ENCODE data around the gene GRIK1.

GRIK1 gene

GRCh38 chr21:29939104-29939923, 482 bp downstream of the GRIK1 start:
- TF ChIP-seq, protein P1, sequence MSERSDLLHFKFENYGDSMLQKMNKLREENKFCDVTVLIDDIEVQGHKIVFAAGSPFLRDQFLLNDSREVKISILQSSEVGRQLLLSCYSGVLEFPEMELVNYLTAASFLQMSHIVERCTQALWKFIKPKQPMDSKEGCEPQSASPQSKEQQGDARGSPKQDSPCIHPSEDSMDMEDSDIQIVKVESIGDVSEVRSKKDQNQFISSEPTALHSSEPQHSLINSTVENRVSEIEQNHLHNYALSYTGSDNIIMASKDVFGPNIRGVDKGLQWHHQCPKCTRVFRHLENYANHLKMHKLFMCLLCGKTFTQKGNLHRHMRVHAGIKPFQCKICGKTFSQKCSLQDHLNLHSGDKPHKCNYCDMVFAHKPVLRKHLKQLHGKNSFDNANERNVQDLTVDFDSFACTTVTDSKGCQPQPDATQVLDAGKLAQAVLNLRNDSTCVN (tag by site-specific recombination; optimal IDR thresholded peaks at IDR 0.05), result peak; percentile 16
- no peak for TF ChIP-seq ZNF624 (tag by site-specific recombination; IDR thresholded peaks at IDR 0.05)
- peak; percentile 98 for TF ChIP-seq ZBTB17 (tag by site-specific recombination; IDR thresholded peaks at IDR 0.05)
- POLR2A ChIA-PET, result no interaction called here
- Histone ChIP-seq H3K4me3 (ENCODE audit: low read depth, low read length) (peak overlapping the region; percentile 30), H3K36me3 (ENCODE audit: control insufficient read depth in 2 of 2, insufficient read depth in 1 of 2, low read length in 2 of 2) (no peaks in the 10 kb centered on the region), H3K4me1 (ENCODE audit: control insufficient read depth, insufficient read depth, low read length) (no peaks in the 10 kb centered on the region), H3K27ac (ENCODE audit: extremely low read depth, low read depth, low read length) (no peak overlapping the region), H3K9me3 (ENCODE audit: control insufficient read depth, insufficient read depth, low read depth, low read length) (no peaks in the 10 kb centered on the region)
- CTCF ChIA-PET, result no interaction called here

DNA sequence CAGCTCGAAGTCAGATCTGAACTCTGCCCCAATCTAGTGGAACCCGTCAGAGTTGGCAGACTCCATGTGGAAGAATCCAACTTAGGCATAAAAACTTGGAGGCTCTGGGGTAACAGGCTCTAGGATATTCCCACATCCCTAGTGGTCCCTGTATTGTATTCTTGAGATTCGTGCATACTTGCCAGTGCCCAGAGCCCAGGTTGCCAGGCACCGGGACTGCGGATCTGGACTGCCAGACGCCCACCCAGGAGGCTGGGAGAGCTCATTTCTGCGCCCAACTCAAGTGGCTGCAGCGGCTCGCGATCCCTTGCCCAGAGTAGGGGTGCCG, 1.1 kb downstream of the GRIK1 start:
- H3K36me3 ChIP-seq (ENCODE audit: control insufficient read depth in 2 of 2, insufficient read depth in 1 of 2, low read length in 2 of 2), result no peaks in the 10 kb centered on the region
- H3K9me3 ChIP-seq (ENCODE audit: control insufficient read depth, insufficient read depth, low read depth, low read length), result no peaks in the 10 kb centered on the region
- TF ChIP-seq ZFP69B (tag by site-specific recombination; IDR thresholded peaks at IDR 0.05) (no peak), ZNF488 (tag by site-specific recombination; IDR thresholded peaks at IDR 0.05) (no peak)
- POLR2A ChIA-PET, result no interaction called here
- no peaks in the 10 kb centered on the region for H3K4me1 ChIP-seq (ENCODE audit: control insufficient read depth, insufficient read depth, low read length)
- CTCF ChIA-PET, result interaction anchor here (0.6 kb wide), 1 partner anchor 203 kb away, joined by 5 read pairs; no protein-coding TSS in a partner anchor
- peak overlapping the region; percentile 30 for H3K4me3 ChIP-seq (ENCODE audit: low read depth, low read length)
- H3K27ac ChIP-seq (ENCODE audit: extremely low read depth, low read depth, low read length), result no peak overlapping the region

- no peak overlapping the region for H3K4me3 ChIP-seq (ENCODE audit: low read depth, low read length)
- TF ChIP-seq ZNF112 (tag by site-specific recombination; IDR thresholded peaks at IDR 0.05), result no peak
- TF ChIP-seq, protein P2, sequence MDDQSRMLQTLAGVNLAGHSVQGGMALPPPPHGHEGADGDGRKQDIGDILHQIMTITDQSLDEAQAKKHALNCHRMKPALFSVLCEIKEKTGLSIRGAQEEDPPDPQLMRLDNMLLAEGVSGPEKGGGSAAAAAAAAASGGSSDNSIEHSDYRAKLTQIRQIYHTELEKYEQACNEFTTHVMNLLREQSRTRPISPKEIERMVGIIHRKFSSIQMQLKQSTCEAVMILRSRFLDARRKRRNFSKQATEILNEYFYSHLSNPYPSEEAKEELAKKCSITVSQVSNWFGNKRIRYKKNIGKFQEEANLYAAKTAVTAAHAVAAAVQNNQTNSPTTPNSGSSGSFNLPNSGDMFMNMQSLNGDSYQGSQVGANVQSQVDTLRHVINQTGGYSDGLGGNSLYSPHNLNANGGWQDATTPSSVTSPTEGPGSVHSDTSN (CRISPR knock-in tag; IDR thresholded peaks at IDR 0.05), result no peak
- TF ChIP-seq, protein P3, sequence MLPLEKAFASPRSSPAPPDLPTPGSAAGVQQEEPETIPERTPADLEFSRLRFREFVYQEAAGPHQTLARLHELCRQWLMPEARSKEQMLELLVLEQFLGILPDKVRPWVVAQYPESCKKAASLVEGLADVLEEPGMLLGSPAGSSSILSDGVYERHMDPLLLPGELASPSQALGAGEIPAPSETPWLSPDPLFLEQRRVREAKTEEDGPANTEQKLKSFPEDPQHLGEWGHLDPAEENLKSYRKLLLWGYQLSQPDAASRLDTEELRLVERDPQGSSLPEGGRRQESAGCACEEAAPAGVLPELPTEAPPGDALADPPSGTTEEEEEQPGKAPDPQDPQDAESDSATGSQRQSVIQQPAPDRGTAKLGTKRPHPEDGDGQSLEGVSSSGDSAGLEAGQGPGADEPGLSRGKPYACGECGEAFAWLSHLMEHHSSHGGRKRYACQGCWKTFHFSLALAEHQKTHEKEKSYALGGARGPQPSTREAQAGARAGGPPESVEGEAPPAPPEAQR (tag by site-specific recombination; IDR thresholded peaks at IDR 0.05), result no peak
- no peak for TF ChIP-seq ZNF391 (tag by site-specific recombination; IDR thresholded peaks at IDR 0.05; ENCODE audit: borderline replicate concordance, low read depth)
- no peak for TF ChIP-seq SCRT1 (tag by site-specific recombination; IDR thresholded peaks at IDR 0.05; ENCODE audit: borderline replicate concordance)
- TF ChIP-seq ZNF335 (tag by site-specific recombination; conservative IDR thresholded peaks at IDR 0.05), result no peak
- TF ChIP-seq ZNF837 (tag by site-specific recombination; IDR thresholded peaks at IDR 0.05), result no peak
- no peak for TF ChIP-seq ZNF571 (tag by site-specific recombination; IDR thresholded peaks at IDR 0.05)
- TF ChIP-seq ZNF302 (tag by site-specific recombination; IDR thresholded peaks at IDR 0.05; ENCODE audit: low read depth), result no peak
- TF ChIP-seq ZNF514 (tag by site-specific recombination; IDR thresholded peaks at IDR 0.05), result no peak
- no peak for TF ChIP-seq ZNF548 (tag by site-specific recombination; IDR thresholded peaks at IDR 0.05)
- TF ChIP-seq ZNF560 (tag by site-specific recombination; IDR thresholded peaks at IDR 0.05; ENCODE audit: borderline replicate concordance), result no peak
- no peak for TF ChIP-seq SCRT2 (tag by site-specific recombination; IDR thresholded peaks at IDR 0.05)
- H3K9me3 ChIP-seq (ENCODE audit: control insufficient read depth, insufficient read depth, low read depth, low read length), result no peaks in the 10 kb centered on the region
- H3K4me1 ChIP-seq (ENCODE audit: control insufficient read depth, insufficient read depth, low read length), result no peaks in the 10 kb centered on the region
- H3K36me3 ChIP-seq (ENCODE audit: control insufficient read depth in 2 of 2, insufficient read depth in 1 of 2, low read length in 2 of 2), result no peaks in the 10 kb centered on the region
- ChIA-PET CTCF (interaction anchor here (0.6 kb wide), 1 partner anchor 13 kb away, joined by 3 read pairs; no protein-coding TSS in a partner anchor), POLR2A (no interaction called here)
- H3K27ac ChIP-seq (ENCODE audit: extremely low read depth, low read depth, low read length), result no peak overlapping the region
These were observed 6.7 kb downstream of the GRIK1 start for GRCh38 chr21:29933088-29933487.
